WTC11 (cell line): ENCODE measurements around the gene CCDC167. TPM values are rescaled to one million over a fixed set of nuclear protein-coding genes. Genes with fewer than 3 reads are reported as not detected.

ENCODE experiments used
- ATAC-seq: fragments of 200-7000 bp; cut with Tn5 transposase; 2 replicates; pipeline ENCODE4 v1.10.0; 2021; ENCODE audit warnings: mild to moderate bottlenecking, moderate library complexity
- CTCF ChIA-PET: fragments of 300-600 bp; sonication (Branson Sonifier 250); formaldehyde crosslinking; loops from one replicate; lab custom pipeline; 2021; ENCODE audit warnings: antibody characterized with exemption; lab: Charles Lee
- POLR2A ChIA-PET: fragments of 350-600 bp; sonication (Branson Sonifier 250); formaldehyde crosslinking; loops from one replicate; lab custom pipeline; 2021; ENCODE audit warnings: antibody characterized with exemption; lab: Charles Lee
- DNase-seq: peaks from one replicate; pipeline ENCODE4 v3.0.0; 2021; ENCODE audit warnings: low spot score
- H3K27ac Mint-ChIP-seq: 2 replicates; pipeline ENCODE4 v1.8.0; 2021; ENCODE audit warnings: mixed read lengths
- H3K27me3 Mint-ChIP-seq: 2 replicates; pipeline ENCODE4 v1.8.0; 2021; ENCODE audit warnings: low read depth, mild to moderate bottlenecking, moderate library complexity, mixed read lengths
- H3K36me3 Mint-ChIP-seq: 2 replicates; pipeline ENCODE4 v1.8.0; 2021; ENCODE audit warnings: mixed read lengths
- H3K4me1 Mint-ChIP-seq: 2 replicates; pipeline ENCODE4 v1.8.0; 2022; ENCODE audit warnings: mixed read lengths
- H3K4me3 Mint-ChIP-seq: 2 replicates; pipeline ENCODE4 v1.8.0; 2021; ENCODE audit warnings: mild to moderate bottlenecking, moderate library complexity, mixed read lengths
- H3K9me3 Mint-ChIP-seq: 2 replicates; pipeline ENCODE4 v1.8.0; 2021; ENCODE audit warnings: mixed read lengths
- CREM ChIP-seq: sonication (generic); formaldehyde crosslinking; IDR thresholded peaks from 2 replicates; pipeline ENCODE4 v1.8.1; 2022; ENCODE audit warnings: mild to moderate bottlenecking, missing genetic modification reagents, moderate library complexity
- FOXK1 ChIP-seq: sonication (generic); formaldehyde crosslinking; IDR thresholded peaks from 2 replicates; pipeline ENCODE4 v1.8.0; 2022; ENCODE audit warnings: mild to moderate bottlenecking, moderate library complexity, missing genetic modification reagents
- HMGA2 ChIP-seq: fragments of 250-450 bp; sonication (Bioruptor Pico); IDR thresholded peaks from 2 replicates; pipeline ENCODE4 v1.4.0; 2021; ENCODE audit warnings: mild to moderate bottlenecking, moderate library complexity
- IRF2 ChIP-seq: sonication (generic); formaldehyde crosslinking; IDR thresholded peaks from 2 replicates; pipeline ENCODE4 v1.8.0; 2022; ENCODE audit warnings: low read depth, missing genetic modification reagents, borderline replicate concordance
- JAZF1 ChIP-seq: fragments of 250-450 bp; sonication (Bioruptor Pico); IDR thresholded peaks from 2 replicates; pipeline ENCODE4 v1.9.0; 2021; ENCODE audit warnings: moderate library complexity, mild to moderate bottlenecking, inconsistent platforms
- JUN ChIP-seq: sonication (generic); formaldehyde crosslinking; IDR thresholded peaks from 2 replicates; pipeline ENCODE4 v1.8.0; 2023; ENCODE audit warnings: mild to moderate bottlenecking, missing genetic modification reagents
- RORB ChIP-seq: fragments of 250-450 bp; sonication (Bioruptor Pico); IDR thresholded peaks from 2 replicates; pipeline ENCODE4 v1.9.0; 2021; ENCODE audit warnings: mild to moderate bottlenecking
- SP1 ChIP-seq: sonication (generic); formaldehyde crosslinking; conservative IDR thresholded peaks from 2 replicates; pipeline ENCODE4 v1.8.1; 2022; ENCODE audit warnings: missing genetic modification reagents
- TEAD1 ChIP-seq: sonication (generic); formaldehyde crosslinking; IDR thresholded peaks from 2 replicates; pipeline ENCODE4 v1.8.0; 2022; ENCODE audit warnings: mild to moderate bottlenecking, missing genetic modification reagents
- TEAD4 ChIP-seq: sonication (generic); formaldehyde crosslinking; IDR thresholded peaks from 2 replicates; pipeline ENCODE4 v1.8.0; 2022; ENCODE audit warnings: mild to moderate bottlenecking, missing genetic modification reagents
- ZNF121 ChIP-seq: sonication (generic); formaldehyde crosslinking; IDR thresholded peaks from 2 replicates; pipeline ENCODE4 v1.8.0; 2023; ENCODE audit warnings: missing genetic modification reagents
- ZNF416 ChIP-seq: fragments of 250-450 bp; sonication (Bioruptor Pico); IDR thresholded peaks from 2 replicates; pipeline ENCODE4 v1.9.0; 2021; ENCODE audit warnings: mild to moderate bottlenecking, inconsistent platforms
- total RNA-seq: library from RNA; stranded (reverse); gene quantifications from 3 replicates; pipeline ENCODE4 v1.2.3, GENCODE V29; 2021
- TF ChIP-seq, protein P1 (sequence below): fragments of 250-450 bp; sonication (Bioruptor Pico); IDR thresholded peaks from 2 replicates; pipeline ENCODE4 v1.9.0; 2021; ENCODE audit warnings: mild to moderate bottlenecking
- TF ChIP-seq, protein P2 (sequence below): sonication (generic); formaldehyde crosslinking; IDR thresholded peaks from 2 replicates; pipeline ENCODE4 v1.8.0; 2022; ENCODE audit warnings: mild to moderate bottlenecking, missing genetic modification reagents
- TF ChIP-seq, protein P3 (sequence below): sonication (generic); formaldehyde crosslinking; IDR thresholded peaks from 2 replicates; pipeline ENCODE4 v1.8.1; 2023; ENCODE audit warnings: mild to moderate bottlenecking, missing genetic modification reagents, moderate library complexity
- TF ChIP-seq, protein P4 (sequence below): sonication (generic); formaldehyde crosslinking; IDR thresholded peaks from 2 replicates; pipeline ENCODE4 v1.8.1; 2023; ENCODE audit warnings: mild to moderate bottlenecking, moderate library complexity, missing genetic modification reagents
- TF ChIP-seq, protein P5 (sequence below): fragments of 250-450 bp; sonication (Bioruptor Pico); conservative IDR thresholded peaks from 2 replicates; pipeline ENCODE4 v1.9.0; 2021; ENCODE audit warnings: mild to moderate bottlenecking
- TF ChIP-seq, protein P6 (sequence below): sonication (generic); formaldehyde crosslinking; conservative IDR thresholded peaks from 2 replicates; pipeline ENCODE4 v1.8.1; 2023; ENCODE audit warnings: mild to moderate bottlenecking, low read depth, missing genetic modification reagents, moderate library complexity
- TF ChIP-seq, protein P7 (sequence below): sonication (generic); formaldehyde crosslinking; IDR thresholded peaks from 2 replicates; pipeline ENCODE4 v1.8.0; 2022; ENCODE audit warnings: missing genetic modification reagents
- TF ChIP-seq, protein P8 (sequence below): sonication (generic); formaldehyde crosslinking; IDR thresholded peaks from 2 replicates; pipeline ENCODE4 v1.8.0; 2022; ENCODE audit warnings: mild to moderate bottlenecking, missing genetic modification reagents

The CCDC167 gene
- total RNA-seq, 1 experiment from 2014 or later = 19.1 TPM

DNA sequence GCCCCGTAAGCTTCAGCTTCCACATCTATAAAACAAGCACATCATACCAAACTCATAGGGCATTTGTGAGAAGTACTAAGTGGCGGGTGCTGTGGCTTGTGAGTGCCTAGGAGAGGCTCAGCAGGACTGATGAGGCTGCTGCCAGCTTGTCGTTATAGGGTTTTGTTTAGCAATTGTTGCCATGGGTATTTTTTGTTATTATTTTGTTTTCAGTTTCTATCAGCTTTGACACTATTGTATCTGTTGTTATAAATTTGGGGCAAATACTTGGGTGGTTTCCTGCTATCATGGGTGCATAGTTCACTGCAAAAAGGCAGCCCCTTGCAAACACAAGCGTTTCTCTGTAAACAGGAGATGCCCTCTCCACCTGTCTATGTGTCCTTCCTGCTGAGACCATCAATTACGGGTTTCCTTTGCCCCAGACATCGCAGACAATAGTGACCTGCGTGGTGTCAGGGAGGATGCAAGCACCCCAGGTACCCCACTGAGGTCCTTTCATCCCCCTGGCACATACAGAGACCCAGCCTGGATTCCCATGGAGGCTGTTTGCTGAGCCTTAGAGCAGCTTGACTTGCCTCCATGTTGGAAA lies 3.1 kb upstream of the CCDC167 start:
- peaks cover 15% of the 10 kb centered on the region for H3K27me3 Mint-ChIP-seq
- no peak for ATAC-seq
- CTCF ChIA-PET = interaction anchor here (0.6 to 3.7 kb wide), 2 partner anchors 35 to 226 kb away, joined by 3 to 22 read pairs; no protein-coding TSS in a partner anchor
- H3K27ac Mint-ChIP-seq = no peak overlapping the region
- H3K9me3 Mint-ChIP-seq = peaks cover 11% of the 10 kb centered on the region
- POLR2A ChIA-PET = no interaction called here
- H3K36me3 Mint-ChIP-seq = no peaks in the 10 kb centered on the region
- H3K4me3 Mint-ChIP-seq = no peak overlapping the region
- TF ChIP-seq HMGA2 (CRISPR knock-in tag) = no peak
- TF ChIP-seq, protein P1, sequence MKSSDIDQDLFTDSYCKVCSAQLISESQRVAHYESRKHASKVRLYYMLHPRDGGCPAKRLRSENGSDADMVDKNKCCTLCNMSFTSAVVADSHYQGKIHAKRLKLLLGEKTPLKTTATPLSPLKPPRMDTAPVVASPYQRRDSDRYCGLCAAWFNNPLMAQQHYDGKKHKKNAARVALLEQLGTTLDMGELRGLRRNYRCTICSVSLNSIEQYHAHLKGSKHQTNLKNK (CRISPR knock-in tag) = no peak
- TF ChIP-seq TEAD1 (CRISPR knock-in tag) = no peak
- no peak for TF ChIP-seq JUN (CRISPR knock-in tag)
- DNase-seq = no peak
- H3K4me1 Mint-ChIP-seq = peaks cover 36% of the 10 kb centered on the region

DNA sequence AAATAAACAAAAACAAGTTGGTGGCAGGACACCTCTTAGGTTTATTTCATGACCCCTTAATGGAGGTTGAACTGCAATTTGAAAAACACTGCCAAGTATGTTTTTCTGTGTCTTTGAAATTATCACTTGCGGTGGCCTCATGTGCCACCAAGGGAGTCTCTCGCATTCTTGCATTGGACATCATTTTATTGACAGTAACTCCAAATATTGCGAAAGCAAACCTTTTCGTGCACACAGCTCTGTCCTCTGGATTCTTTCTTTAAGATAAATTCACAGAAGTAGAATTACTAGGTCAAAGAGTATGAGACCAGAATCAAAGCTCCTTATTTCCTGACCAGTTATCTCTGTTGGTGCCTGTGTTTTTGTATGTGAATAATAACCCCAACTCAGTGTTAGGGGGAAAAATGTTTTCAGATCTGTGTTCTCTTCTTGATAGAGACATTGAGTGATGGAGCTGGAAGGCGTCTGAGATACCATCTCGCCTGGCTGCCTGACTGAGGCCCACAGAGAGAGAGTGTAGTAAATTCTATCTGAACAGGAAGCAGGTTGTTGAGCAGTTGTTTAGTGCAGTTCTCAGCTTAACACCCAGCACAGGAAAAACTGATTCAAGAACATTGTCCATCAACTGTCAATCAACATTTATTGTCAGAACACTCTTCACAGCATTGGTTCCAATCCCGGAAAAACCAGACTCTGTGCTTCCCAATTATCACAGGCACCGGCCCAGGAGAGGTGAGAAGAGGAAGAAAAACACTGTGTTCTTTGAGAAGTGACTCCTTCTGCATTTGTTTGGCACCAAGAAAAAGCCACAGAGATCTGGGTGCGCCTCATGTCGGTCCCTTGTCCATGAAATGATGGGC lies 2.2 kb upstream of the CCDC167 start:
- peaks cover 15% of the 10 kb centered on the region for H3K27me3 Mint-ChIP-seq
- no peak overlapping the region for H3K27ac Mint-ChIP-seq
- ChIA-PET POLR2A (no interaction called here), CTCF (interaction anchor here (1.4 to 3.7 kb wide), 4 partner anchors 17 to 36 kb away, joined by 3 to 22 read pairs (median 7); no protein-coding TSS in a partner anchor)
- no peak overlapping the region for H3K4me3 Mint-ChIP-seq
- peaks cover 11% of the 10 kb centered on the region for H3K9me3 Mint-ChIP-seq
- ATAC-seq = no peak
- H3K36me3 Mint-ChIP-seq = no peaks in the 10 kb centered on the region
- peaks cover 37% of the 10 kb centered on the region for H3K4me1 Mint-ChIP-seq
- no peak for DNase-seq
- no peak for TF ChIP-seq ZNF416 (CRISPR knock-in tag)
- TF ChIP-seq IRF2 (CRISPR knock-in tag) = no peak
- TF ChIP-seq RORB (CRISPR knock-in tag) = no peak
- no peak for TF ChIP-seq FOXK1
- no peak for TF ChIP-seq JAZF1
- TF ChIP-seq, protein P2, sequence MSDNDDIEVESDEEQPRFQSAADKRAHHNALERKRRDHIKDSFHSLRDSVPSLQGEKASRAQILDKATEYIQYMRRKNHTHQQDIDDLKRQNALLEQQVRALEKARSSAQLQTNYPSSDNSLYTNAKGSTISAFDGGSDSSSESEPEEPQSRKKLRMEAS (CRISPR knock-in tag) = no peak
- TF ChIP-seq, protein P3, sequence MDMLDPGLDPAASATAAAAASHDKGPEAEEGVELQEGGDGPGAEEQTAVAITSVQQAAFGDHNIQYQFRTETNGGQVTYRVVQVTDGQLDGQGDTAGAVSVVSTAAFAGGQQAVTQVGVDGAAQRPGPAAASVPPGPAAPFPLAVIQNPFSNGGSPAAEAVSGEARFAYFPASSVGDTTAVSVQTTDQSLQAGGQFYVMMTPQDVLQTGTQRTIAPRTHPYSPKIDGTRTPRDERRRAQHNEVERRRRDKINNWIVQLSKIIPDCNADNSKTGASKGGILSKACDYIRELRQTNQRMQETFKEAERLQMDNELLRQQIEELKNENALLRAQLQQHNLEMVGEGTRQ (CRISPR knock-in tag) = no peak
- TF ChIP-seq, protein P4, sequence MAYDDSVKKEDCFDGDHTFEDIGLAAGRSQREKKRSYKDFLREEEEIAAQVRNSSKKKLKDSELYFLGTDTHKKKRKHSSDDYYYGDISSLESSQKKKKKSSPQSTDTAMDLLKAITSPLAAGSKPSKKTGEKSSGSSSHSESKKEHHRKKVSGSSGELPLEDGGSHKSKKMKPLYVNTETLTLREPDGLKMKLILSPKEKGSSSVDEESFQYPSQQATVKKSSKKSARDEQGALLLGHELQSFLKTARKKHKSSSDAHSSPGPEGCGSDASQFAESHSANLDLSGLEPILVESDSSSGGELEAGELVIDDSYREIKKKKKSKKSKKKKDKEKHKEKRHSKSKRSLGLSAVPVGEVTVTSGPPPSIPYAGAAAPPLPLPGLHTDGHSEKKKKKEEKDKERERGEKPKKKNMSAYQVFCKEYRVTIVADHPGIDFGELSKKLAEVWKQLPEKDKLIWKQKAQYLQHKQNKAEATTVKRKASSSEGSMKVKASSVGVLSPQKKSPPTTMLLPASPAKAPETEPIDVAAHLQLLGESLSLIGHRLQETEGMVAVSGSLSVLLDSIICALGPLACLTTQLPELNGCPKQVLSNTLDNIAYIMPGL (CRISPR knock-in tag) = no peak
- TF ChIP-seq SP1 (CRISPR knock-in tag) = no peak
- TF ChIP-seq, protein P5, sequence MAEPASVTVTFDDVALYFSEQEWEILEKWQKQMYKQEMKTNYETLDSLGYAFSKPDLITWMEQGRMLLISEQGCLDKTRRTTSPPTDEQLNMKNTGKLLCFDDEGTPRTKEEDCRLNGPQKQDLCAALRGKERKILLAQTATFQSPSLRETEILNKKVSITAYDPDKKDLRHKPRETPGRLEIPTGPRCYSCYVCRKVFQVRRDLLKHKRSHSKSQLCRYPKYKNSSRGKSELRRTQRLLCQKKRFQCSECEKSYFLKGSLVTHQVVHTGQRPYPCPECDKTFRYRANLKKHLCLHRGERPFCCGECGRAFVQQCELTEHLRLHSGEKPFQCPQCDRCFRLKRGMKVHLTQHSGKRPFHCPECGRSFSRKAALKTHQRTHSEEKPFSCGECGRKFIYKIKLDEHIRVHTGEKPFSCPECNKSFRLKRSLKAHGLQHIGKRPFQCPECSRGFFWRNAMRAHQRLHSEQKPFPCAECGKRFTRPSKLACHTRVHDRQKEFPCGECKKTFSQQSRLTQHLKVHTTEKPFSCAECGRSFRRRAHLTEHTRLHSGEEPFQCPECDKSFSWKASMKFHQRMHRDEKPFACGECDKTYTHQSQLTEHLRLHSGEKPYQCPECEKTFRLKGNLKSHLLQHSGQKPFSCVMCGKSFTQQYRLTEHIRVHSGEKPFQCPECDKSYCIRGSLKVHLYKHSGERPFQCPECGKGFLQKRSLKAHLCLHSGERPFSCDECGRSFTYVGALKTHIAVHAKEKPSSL (CRISPR knock-in tag) = no peak
- TF ChIP-seq, protein P6, sequence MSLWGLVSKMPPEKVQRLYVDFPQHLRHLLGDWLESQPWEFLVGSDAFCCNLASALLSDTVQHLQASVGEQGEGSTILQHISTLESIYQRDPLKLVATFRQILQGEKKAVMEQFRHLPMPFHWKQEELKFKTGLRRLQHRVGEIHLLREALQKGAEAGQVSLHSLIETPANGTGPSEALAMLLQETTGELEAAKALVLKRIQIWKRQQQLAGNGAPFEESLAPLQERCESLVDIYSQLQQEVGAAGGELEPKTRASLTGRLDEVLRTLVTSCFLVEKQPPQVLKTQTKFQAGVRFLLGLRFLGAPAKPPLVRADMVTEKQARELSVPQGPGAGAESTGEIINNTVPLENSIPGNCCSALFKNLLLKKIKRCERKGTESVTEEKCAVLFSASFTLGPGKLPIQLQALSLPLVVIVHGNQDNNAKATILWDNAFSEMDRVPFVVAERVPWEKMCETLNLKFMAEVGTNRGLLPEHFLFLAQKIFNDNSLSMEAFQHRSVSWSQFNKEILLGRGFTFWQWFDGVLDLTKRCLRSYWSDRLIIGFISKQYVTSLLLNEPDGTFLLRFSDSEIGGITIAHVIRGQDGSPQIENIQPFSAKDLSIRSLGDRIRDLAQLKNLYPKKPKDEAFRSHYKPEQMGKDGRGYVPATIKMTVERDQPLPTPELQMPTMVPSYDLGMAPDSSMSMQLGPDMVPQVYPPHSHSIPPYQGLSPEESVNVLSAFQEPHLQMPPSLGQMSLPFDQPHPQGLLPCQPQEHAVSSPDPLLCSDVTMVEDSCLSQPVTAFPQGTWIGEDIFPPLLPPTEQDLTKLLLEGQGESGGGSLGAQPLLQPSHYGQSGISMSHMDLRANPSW (CRISPR knock-in tag) = no peak
- TF ChIP-seq, protein P7, sequence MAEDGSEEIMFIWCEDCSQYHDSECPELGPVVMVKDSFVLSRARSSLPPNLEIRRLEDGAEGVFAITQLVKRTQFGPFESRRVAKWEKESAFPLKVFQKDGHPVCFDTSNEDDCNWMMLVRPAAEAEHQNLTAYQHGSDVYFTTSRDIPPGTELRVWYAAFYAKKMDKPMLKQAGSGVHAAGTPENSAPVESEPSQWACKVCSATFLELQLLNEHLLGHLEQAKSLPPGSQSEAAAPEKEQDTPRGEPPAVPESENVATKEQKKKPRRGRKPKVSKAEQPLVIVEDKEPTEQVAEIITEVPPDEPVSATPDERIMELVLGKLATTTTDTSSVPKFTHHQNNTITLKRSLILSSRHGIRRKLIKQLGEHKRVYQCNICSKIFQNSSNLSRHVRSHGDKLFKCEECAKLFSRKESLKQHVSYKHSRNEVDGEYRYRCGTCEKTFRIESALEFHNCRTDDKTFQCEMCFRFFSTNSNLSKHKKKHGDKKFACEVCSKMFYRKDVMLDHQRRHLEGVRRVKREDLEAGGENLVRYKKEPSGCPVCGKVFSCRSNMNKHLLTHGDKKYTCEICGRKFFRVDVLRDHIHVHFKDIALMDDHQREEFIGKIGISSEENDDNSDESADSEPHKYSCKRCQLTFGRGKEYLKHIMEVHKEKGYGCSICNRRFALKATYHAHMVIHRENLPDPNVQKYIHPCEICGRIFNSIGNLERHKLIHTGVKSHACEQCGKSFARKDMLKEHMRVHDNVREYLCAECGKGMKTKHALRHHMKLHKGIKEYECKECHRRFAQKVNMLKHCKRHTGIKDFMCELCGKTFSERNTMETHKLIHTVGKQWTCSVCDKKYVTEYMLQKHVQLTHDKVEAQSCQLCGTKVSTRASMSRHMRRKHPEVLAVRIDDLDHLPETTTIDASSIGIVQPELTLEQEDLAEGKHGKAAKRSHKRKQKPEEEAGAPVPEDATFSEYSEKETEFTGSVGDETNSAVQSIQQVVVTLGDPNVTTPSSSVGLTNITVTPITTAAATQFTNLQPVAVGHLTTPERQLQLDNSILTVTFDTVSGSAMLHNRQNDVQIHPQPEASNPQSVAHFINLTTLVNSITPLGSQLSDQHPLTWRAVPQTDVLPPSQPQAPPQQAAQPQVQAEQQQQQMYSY (CRISPR knock-in tag) = no peak
- TF ChIP-seq TEAD4 (CRISPR knock-in tag) = no peak
- no peak for TF ChIP-seq ZNF121 (CRISPR knock-in tag)
- no peak for TF ChIP-seq CREM (CRISPR knock-in tag)
- TF ChIP-seq, protein P8, sequence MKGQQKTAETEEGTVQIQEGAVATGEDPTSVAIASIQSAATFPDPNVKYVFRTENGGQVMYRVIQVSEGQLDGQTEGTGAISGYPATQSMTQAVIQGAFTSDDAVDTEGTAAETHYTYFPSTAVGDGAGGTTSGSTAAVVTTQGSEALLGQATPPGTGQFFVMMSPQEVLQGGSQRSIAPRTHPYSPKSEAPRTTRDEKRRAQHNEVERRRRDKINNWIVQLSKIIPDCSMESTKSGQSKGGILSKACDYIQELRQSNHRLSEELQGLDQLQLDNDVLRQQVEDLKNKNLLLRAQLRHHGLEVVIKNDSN (CRISPR knock-in tag) = no peak
- TF ChIP-seq, protein P1 (CRISPR knock-in tag) = no peak
